ENCODE data around the gene PNLIPRP1.

The PNLIPRP1 gene

DNA sequence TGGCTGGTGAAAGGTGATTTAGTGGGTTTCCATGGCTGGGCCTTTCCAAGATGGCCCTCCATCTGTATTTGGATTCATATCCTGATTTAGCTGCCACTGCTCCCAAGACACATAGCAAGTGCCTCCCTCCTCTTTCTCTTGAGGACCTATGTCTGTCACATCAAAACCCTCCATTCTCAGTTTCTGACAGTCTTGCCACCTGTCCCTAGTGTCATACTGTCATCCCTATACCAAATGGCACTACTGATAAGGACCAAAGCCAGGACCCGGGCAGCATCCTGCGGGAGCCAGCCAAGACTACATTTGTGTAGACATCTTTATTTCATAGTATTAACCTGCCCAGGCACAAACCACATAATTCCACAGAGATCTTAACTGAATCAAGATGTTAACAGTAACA, 64.8 kb downstream of the PNLIPRP1 start:
- ATAC-seq (ENCODE audit: insufficient read depth, low read depth) (no peak), DNase-seq (no peak)
- H3K4me2 ChIP-seq (ENCODE audit: insufficient read depth, low read length), result no peak overlapping the region
- no peaks in the 10 kb centered on the region for H3K27me3 ChIP-seq (ENCODE audit: insufficient read depth, low read length, poor library complexity)
- TF ChIP-seq, protein P1, sequence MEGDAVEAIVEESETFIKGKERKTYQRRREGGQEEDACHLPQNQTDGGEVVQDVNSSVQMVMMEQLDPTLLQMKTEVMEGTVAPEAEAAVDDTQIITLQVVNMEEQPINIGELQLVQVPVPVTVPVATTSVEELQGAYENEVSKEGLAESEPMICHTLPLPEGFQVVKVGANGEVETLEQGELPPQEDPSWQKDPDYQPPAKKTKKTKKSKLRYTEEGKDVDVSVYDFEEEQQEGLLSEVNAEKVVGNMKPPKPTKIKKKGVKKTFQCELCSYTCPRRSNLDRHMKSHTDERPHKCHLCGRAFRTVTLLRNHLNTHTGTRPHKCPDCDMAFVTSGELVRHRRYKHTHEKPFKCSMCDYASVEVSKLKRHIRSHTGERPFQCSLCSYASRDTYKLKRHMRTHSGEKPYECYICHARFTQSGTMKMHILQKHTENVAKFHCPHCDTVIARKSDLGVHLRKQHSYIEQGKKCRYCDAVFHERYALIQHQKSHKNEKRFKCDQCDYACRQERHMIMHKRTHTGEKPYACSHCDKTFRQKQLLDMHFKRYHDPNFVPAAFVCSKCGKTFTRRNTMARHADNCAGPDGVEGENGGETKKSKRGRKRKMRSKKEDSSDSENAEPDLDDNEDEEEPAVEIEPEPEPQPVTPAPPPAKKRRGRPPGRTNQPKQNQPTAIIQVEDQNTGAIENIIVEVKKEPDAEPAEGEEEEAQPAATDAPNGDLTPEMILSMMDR (IDR thresholded peaks at IDR 0.05; ENCODE audit: borderline replicate concordance, extremely low read depth, low read length, poor library complexity, severe bottlenecking), result no peak
- no peak for TF ChIP-seq EZH2 (IDR thresholded peaks at IDR 0.05; ENCODE audit: borderline replicate concordance, low read depth, low read length, severe bottlenecking)
- H4K20me1 ChIP-seq (ENCODE audit: insufficient read depth, low read length), result no peaks in the 10 kb centered on the region
- no peak overlapping the region for H3K9ac ChIP-seq (ENCODE audit: low read depth, low read length)
- H2AFZ ChIP-seq (ENCODE audit: low read depth, low read length), result no peak overlapping the region
- no peak overlapping the region for H3K27ac ChIP-seq (ENCODE audit: low read length)
- H3K36me3 ChIP-seq (ENCODE audit: insufficient read depth, low read length), result no peaks in the 10 kb centered on the region
- no peak overlapping the region for H3K4me3 ChIP-seq (ENCODE audit: low read depth in 1 of 2, low read length in 2 of 2)
- no peaks in the 10 kb centered on the region for H3K9me3 ChIP-seq (ENCODE audit: insufficient read depth, low read length, severe bottlenecking)
- H3K79me2 ChIP-seq (ENCODE audit: insufficient read depth, low read length), result no peaks in the 10 kb centered on the region
- H3K4me1 ChIP-seq (ENCODE audit: insufficient read depth, low read length), result no peaks in the 10 kb centered on the region

DNA sequence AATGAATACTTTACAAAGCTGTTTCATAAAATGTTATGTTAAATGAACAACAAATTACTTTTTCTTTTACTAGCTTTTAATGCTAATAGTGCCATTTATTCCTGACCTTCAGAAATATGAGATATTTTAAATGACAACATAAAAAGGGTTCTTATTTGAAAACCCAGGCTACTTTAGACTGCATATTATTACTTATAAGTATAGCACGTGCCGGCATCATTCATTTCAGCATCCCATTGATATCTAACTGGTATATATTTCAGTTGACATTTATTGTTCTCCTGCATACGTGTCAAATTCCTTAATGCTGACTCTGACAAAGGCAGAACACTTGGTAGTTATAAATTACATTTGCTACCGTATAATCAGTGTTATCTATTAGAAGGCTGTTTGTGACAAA, 65.3 kb downstream of the PNLIPRP1 start:
- no peaks in the 10 kb centered on the region for H4K20me1 ChIP-seq (ENCODE audit: insufficient read depth, low read length)
- TF ChIP-seq, protein P1 (IDR thresholded peaks at IDR 0.05; ENCODE audit: borderline replicate concordance, extremely low read depth, low read length, poor library complexity, severe bottlenecking), result no peak
- TF ChIP-seq EZH2 (IDR thresholded peaks at IDR 0.05; ENCODE audit: borderline replicate concordance, low read depth, low read length, severe bottlenecking), result no peak
- H3K4me1 ChIP-seq (ENCODE audit: insufficient read depth, low read length), result no peaks in the 10 kb centered on the region
- H3K27me3 ChIP-seq (ENCODE audit: insufficient read depth, low read length, poor library complexity), result no peaks in the 10 kb centered on the region
- no peak overlapping the region for H3K9ac ChIP-seq (ENCODE audit: low read depth, low read length)
- H3K27ac ChIP-seq (ENCODE audit: low read length), result no peak overlapping the region
- no peak overlapping the region for H2AFZ ChIP-seq (ENCODE audit: low read depth, low read length)
- ATAC-seq (ENCODE audit: insufficient read depth, low read depth), result no peak
- H3K79me2 ChIP-seq (ENCODE audit: insufficient read depth, low read length), result no peaks in the 10 kb centered on the region
- no peaks in the 10 kb centered on the region for H3K36me3 ChIP-seq (ENCODE audit: insufficient read depth, low read length)
- H3K4me2 ChIP-seq (ENCODE audit: insufficient read depth, low read length), result no peak overlapping the region
- H3K9me3 ChIP-seq (ENCODE audit: insufficient read depth, low read length, severe bottlenecking), result no peaks in the 10 kb centered on the region
- DNase-seq, result no peak
- no peak overlapping the region for H3K4me3 ChIP-seq (ENCODE audit: low read depth in 1 of 2, low read length in 2 of 2)

DNA sequence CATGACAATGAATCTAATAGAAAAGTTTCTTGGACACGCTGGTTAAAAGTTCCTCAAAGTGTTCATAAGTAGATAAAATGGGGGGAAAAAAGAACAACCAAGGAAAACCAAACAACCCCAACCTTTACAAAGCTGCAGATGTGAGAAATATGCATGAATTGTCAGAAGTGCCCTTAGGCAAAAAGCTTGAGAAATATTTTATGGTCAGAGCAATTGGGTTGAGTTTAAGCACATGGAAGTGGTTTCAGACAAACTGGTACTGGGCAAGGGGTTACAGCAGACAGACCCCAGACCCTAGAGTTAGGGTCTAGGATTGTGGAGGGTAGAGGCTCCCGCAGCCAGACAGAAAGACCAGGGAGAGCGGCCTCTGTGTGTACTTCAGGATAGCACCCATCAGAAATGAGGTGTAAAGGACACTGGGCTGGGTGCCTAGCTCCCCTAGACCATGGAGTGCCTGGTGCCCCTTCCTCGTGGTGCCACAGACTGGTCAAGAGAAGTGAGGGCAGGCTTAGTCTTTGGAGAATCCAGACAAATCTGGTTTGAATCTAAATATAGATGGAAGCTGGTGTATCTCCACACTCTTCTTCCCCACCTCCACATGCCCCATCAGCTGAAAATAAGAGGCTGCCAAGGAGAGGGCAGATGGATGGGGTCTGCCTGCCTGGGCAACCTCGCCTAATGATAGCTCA, 67.2 kb downstream of the PNLIPRP1 start:
- Histone ChIP-seq H3K27ac (ENCODE audit: low read length) (no peak overlapping the region), H3K9ac (ENCODE audit: low read depth, low read length) (no peak overlapping the region), H3K36me3 (ENCODE audit: insufficient read depth, low read length) (no peaks in the 10 kb centered on the region), H2AFZ (ENCODE audit: low read depth, low read length) (no peak overlapping the region), H3K4me1 (ENCODE audit: insufficient read depth, low read length) (no peaks in the 10 kb centered on the region), H3K4me2 (ENCODE audit: insufficient read depth, low read length) (no peak overlapping the region), H3K27me3 (ENCODE audit: insufficient read depth, low read length, poor library complexity) (no peaks in the 10 kb centered on the region), H4K20me1 (ENCODE audit: insufficient read depth, low read length) (no peaks in the 10 kb centered on the region), H3K79me2 (ENCODE audit: insufficient read depth, low read length) (no peaks in the 10 kb centered on the region), H3K9me3 (ENCODE audit: insufficient read depth, low read length, severe bottlenecking) (no peaks in the 10 kb centered on the region), H3K4me3 (ENCODE audit: low read depth in 1 of 2, low read length in 2 of 2) (no peak overlapping the region)
- TF ChIP-seq, protein P1 (IDR thresholded peaks at IDR 0.05; ENCODE audit: borderline replicate concordance, extremely low read depth, low read length, poor library complexity, severe bottlenecking), result no peak
- TF ChIP-seq EZH2 (IDR thresholded peaks at IDR 0.05; ENCODE audit: borderline replicate concordance, low read depth, low read length, severe bottlenecking), result no peak
- ATAC-seq (ENCODE audit: insufficient read depth, low read depth) (no peak), DNase-seq (no peak)
